GM12872 (cell line): Measurements from ENCODE around the gene LTBP2.

Experiments
- TF ChIP-seq, protein P1 (sequence below): IDR thresholded peaks from 3 replicates; pipeline ENCODE4 v1.5.1; 2011; ENCODE audit warnings: low read depth, mild to moderate bottlenecking, low read length, moderate library complexity; ENCODE audit not compliant: insufficient read depth

LTBP2 gene

DNA sequence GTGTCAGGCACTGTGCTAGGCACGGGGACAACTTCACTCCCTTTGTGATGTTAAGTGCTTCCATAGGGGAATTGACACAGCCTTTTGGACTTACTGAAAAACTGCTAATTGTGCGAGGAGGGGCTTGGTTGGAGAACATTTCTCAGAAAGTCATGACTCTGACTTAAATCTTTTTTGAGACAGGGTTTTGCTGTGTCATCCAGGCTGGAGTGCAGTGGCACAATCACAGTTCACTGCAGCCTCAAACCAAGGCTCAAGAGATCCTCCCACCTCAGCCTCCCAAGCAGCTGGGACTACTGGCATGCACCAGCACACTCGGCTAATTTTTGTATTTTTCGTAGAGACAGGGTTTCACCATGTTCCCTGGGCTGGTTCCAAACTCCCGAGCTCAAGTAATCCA is 10.2 kb upstream of the LTBP2 start:
- TF ChIP-seq, protein P1, sequence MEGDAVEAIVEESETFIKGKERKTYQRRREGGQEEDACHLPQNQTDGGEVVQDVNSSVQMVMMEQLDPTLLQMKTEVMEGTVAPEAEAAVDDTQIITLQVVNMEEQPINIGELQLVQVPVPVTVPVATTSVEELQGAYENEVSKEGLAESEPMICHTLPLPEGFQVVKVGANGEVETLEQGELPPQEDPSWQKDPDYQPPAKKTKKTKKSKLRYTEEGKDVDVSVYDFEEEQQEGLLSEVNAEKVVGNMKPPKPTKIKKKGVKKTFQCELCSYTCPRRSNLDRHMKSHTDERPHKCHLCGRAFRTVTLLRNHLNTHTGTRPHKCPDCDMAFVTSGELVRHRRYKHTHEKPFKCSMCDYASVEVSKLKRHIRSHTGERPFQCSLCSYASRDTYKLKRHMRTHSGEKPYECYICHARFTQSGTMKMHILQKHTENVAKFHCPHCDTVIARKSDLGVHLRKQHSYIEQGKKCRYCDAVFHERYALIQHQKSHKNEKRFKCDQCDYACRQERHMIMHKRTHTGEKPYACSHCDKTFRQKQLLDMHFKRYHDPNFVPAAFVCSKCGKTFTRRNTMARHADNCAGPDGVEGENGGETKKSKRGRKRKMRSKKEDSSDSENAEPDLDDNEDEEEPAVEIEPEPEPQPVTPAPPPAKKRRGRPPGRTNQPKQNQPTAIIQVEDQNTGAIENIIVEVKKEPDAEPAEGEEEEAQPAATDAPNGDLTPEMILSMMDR = no peak

DNA sequence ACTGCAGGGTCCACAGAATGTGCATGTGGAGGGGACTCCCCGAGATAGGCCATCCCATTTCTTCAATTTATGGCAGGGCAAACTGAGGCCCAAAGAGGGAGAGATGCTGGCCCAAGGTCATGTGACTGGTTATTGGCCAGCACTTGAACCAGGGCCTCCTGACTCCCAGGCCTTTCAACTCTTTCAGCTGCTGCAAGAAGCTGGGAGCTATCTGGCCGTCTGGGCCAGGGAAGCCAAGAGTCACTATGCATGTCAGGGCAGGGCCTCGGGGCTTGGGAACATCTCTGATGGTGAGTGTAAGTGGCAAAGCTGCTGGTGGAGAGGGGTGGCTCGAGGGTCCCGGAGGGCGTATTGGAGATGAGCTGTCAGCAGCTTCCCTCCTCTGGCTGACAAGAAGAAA is 9.5 kb upstream of the LTBP2 start:
- TF ChIP-seq, protein P1 = no peak

DNA sequence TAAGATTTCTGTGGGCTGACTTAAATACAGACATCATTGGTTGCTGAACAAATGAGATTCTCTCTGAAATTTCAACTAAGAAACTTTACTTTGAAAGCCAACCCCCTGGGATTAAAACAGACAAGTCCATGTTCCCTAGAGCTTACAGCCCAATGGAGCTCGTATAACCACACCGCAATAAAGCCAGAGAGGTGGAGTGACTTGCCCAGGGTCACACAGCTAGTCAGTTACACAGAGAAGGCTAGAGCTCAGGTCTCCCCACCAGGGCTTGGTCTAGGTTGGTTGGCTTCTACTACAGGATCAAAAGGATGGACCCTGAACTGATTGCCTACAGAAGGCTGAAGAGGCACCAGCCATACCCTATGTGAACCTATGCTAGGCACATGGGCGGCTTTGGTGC is 8.9 kb upstream of the LTBP2 start:
- TF ChIP-seq, protein P1 = no peak

DNA sequence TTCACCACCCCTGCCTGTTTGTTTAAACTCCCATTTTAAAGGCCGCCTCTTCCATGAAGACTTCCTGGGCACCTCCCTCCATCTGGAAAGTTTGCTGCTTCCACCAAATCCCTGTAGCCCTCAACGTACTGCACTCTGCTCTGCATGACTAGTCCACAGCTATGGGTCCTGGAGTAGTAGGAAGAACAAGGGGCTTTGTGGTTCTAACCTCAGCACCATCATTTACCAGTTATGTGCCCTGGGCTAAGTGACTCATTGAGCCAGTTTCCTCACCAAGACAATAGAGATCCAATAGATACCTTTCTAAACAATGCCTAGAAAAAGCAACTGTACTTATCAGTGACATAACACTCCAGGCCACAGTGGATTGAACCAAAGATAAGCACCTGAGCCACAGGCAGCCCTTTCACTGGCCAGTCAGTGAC is 8.5 kb upstream of the LTBP2 start:
- TF ChIP-seq, protein P1 = no peak

DNA sequence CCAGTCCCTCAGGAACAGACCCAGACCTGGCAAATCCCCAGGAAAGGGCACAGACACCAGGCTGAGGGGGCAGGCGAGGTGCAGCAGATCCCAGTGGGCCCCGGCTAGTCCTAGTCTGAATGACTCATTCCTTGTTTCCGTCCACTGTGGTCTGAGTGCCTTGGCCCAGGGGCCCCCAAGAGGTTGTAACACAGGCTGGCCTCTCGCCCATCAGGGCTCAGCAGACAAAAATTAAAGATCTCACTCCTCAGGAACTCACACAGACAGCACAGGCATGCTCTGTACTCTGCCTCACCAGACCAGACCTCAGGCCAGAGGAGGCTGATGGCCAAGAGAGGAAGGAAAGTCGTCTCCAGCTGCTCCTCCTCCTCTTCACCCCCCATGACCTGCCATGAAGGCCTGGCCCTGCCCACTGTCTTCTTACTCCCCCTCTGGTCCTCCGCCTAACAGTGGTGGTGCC is 7.7 kb upstream of the LTBP2 start:
- TF ChIP-seq, protein P1 = no peak

DNA sequence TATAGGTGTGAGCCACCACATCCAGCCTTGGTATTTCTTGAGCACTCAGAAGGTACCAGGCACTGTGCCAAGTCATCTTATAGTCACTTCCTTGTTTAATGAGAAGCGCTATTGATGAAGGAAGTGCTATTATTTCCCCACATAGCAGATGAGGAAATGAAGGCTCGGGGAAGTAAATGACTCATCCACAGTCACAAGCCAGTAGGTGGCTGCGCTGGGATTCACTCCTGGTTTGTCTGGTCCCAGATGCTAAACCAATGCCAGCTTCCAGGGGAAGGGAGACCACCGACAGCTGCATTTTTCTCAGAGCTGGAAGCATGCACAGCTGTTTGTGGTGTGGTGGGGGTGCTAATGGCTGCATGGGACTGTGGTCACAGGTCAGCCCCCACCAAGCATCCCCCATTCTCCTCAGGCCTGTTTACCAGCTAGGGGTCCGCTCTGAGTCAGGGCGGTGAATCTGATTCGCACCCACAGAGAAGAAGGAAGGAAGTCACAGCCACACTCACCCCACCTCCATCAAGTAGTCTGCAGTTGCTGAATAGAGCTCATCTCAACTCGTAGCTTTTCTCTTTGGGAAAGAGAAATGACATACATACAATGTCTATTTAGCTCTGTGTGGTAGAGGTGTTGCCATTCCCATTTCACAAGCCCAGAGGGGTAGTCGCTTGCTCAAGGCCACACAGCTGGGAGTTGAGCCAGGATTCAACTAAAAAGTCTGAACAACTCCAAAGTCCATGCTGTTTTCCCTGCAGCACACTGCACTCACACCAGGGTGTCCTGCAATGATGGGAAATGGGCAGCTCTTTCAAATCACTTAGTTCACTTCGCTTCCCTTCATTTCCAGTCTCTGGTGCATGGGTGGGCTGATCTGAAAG is 6.3 kb upstream of the LTBP2 start:
- TF ChIP-seq, protein P1 = no peak

DNA sequence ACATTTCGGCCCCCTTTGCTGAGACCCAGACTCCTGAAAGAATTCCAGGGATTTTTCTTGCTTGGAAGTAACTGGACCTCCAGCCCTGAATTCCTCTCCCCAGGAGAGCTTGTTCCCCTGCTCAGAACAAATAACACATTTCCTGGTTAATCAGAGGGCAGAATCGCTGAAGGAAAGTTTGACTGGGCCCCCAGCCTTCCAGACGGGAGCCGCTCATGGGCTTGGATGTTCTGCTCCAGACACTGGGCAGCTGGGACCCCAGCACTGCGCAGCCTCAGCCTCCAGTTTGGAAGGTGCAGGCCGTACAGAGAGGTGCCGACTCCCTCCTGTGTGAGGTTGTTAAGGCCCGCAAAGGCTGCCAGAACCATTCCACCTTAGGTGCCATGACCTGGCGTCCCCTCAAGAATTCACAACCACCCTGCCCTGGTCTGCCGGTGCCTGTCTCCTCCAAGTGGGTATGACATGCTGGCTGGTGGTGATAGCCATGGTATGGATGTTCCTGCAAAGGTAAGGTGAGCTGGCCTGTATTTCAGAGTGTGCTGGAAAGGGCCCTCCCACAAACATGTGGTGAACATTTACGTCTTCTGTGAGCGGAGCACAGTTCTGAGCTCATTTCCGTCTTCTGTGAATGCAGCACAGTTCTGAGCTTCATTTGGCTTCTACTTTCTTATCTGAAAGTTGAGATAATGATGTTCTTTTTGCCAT is 5.1 kb upstream of the LTBP2 start:
- TF ChIP-seq, protein P1 = no peak
